ENCODE data around the gene IFI30.

The IFI30 gene

GRCh38 chr19:18225702-18226468 lies 52.3 kb downstream of the IFI30 start, which contains the start of gene PDE4C:
Gene PDE4C, minus strand, starts transcription at chr19:18226438. Its CDS starts 23 bp downstream, at chr19:18226415.
- peak in 1 of 6 experiments; percentile 18 for DNase-seq

- DNase-seq = no peak
Measured at GRCh38 chr19:18226956-18227780, 53.6 kb downstream of the IFI30 start.
